Tongue (tissue), 2 donors: ENCODE results near the gene ART5. TPM values are rescaled to one million over a fixed set of nuclear protein-coding genes. Genes with fewer than 3 reads are reported as not detected.

Experiments used
- DNase-seq: peaks from one replicate; pipeline ENCODE4 v3.0.0-alpha.2; 2015
- total RNA-seq: library from RNA; depleted of rRNA; stranded (reverse); fragments of >200 nt; gene quantifications from one replicate; pipeline ENCODE4 v1.2.3, GENCODE V29; 2014

Gene ART5
- 3.6 TPM for total RNA-seq

GRCh38 chr11:3641701-3642070 is at the start of gene ART5:
TSS of gene ART5 (minus strand) at chr11:3641992. CDS start at chr11:3641862, 130 bp downstream.
- no peak for DNase-seq

- no peak for DNase-seq
Observed at GRCh38 chr11:3686751-3687150, 45.0 kb upstream of the ART5 start.

GRCh38 chr11:3685923-3686322 is 44.1 kb upstream of the ART5 start:
- peak; percentile 14 for DNase-seq

GRCh38 chr11:3684819-3685172 is 43.0 kb upstream of the ART5 start:
- no peak for DNase-seq

- DNase-seq, result no peak
Observed at GRCh38 chr11:3684129-3684818, 42.5 kb upstream of the ART5 start.

- DNase-seq, result no peak
Observed at GRCh38 chr11:3683039-3683438, 41.2 kb upstream of the ART5 start.

GRCh38 chr11:3679077-3679476 is 37.3 kb upstream of the ART5 start:
- DNase-seq, result no peak

- DNase-seq, result no peak
Observed at GRCh38 chr11:3675971-3676370, 34.2 kb upstream of the ART5 start.

GRCh38 chr11:3674189-3674588 is 32.4 kb upstream of the ART5 start:
- DNase-seq, result no peak

GRCh38 chr11:3671334-3672254 is 29.8 kb upstream of the ART5 start, which contains the start of gene CHRNA10:
TSS of gene CHRNA10 (minus strand) at chr11:3671384. CDS start at chr11:3671312, 72 bp downstream.
- DNase-seq, result no peak

- DNase-seq, result no peak
Observed at GRCh38 chr11:3669742-3670183, 28.0 kb upstream of the ART5 start.

- DNase-seq, result no peak
Observed at GRCh38 chr11:3669128-3669527, 27.3 kb upstream of the ART5 start.

GRCh38 chr11:3667149-3668035 is 25.6 kb upstream of the ART5 start:
- DNase-seq, result no peak

- DNase-seq, result no peak
Observed at GRCh38 chr11:3666023-3666530, 24.3 kb upstream of the ART5 start.

GRCh38 chr11:3665336-3666022 is 23.7 kb upstream of the ART5 start:
- DNase-seq, result no peak

- no peak for DNase-seq
Observed at GRCh38 chr11:3664032-3664630, 22.3 kb upstream of the ART5 start.

- DNase-seq, result no peak
Observed at GRCh38 chr11:3662856-3663255, 21.1 kb upstream of the ART5 start.

GRCh38 chr11:3660960-3661359 is 19.2 kb upstream of the ART5 start:
- no peak for DNase-seq

GRCh38 chr11:3659595-3660515 is 18.1 kb upstream of the ART5 start:
- DNase-seq, result no peak

GRCh38 chr11:3658252-3658651 is 16.5 kb upstream of the ART5 start:
- no peak for DNase-seq
